ENCODE data around the gene PROSER3.
A peak's percentile ranks its signal among the peaks of the same experiment; 100 is the strongest.

The PROSER3 gene

GRCh38 chr19:35739275-35740107 lies 18.5 kb upstream of the PROSER3 start:
- no peak for DNase-seq

- no peak for DNase-seq
Measured at GRCh38 chr19:35740108-35740422, 17.9 kb upstream of the PROSER3 start.

- peak; percentile 93 for DNase-seq
Measured at GRCh38 chr19:35740423-35741202, 17.4 kb upstream of the PROSER3 start.

- DNase-seq, result no peak
Measured at GRCh38 chr19:35741203-35741515, 16.8 kb upstream of the PROSER3 start.

DNA sequence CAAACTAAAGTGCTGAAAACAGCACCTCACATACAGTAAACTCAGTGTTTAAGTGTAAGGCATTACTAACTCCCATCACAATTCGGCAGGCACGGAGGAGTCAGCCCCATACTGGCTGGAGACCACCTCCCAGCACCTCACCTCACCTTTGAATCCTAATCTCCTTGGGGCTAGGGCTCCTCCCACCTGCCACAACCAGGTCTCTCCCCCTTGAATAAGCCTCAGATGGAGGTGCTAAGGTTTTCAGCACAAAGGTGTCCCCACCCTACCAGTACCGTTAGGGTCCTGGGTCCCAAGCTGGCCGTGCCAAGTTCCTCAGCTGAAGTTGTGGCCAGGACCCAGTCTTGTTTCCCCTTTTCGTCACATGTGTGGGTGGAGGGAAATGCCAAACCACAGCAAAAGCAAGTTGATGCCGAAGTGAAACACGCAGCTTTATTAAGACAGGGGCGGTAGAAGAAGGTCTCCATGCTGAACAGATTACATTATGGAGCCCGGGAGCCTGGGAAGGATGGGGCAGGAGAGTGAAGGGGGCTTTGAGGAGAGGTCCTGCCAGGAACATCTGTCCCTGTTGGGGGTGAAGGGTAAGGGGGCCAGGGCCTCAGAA lies 15.8 kb upstream of the PROSER3 start, which contains the start of gene IGFLR1:
TSS of gene IGFLR1 (minus strand) at position 332 of the 604 bp plus-strand sequence. CDS start 1,272 bp downstream, outside the sequence.
- DNase-seq, result peak; percentile 56

DNA sequence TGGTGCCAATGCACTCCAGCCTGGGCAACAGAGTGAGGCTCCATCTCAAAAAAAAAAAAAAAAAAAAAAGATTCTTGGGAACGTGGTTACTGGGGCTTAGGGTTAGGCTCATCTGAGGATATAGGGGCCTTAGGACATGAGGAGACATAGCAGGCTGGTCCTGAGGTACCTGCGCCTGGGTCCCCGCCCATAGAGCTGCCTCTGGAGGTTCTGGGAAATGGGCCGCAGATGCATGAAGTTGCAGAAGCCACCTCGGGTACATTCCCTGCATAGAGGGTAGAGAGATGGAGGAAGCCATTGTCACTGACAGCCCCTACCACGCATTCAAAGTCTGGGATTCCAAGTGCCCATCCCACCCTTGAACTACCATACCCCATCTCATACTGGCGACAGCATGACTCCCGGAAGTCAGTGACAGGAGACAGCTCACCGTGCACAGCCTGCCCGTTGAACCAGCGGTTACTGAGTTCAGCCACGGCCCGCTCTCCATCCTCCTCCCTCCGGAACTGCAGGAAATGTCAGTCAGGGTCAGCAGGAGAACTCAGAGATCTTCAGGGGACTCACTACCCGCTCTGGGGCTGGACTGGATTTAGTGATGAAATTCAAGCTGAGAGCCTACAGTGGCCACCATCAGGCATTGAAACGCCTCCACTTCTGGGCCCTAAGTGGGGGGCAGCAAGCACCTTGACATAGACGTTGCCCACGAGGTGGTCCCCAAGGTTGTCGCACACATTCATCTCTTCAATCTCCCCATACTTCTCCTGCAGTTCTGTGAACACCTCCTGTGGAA lies 14.1 kb upstream of the PROSER3 start:
- DNase-seq, result no peak

DNA sequence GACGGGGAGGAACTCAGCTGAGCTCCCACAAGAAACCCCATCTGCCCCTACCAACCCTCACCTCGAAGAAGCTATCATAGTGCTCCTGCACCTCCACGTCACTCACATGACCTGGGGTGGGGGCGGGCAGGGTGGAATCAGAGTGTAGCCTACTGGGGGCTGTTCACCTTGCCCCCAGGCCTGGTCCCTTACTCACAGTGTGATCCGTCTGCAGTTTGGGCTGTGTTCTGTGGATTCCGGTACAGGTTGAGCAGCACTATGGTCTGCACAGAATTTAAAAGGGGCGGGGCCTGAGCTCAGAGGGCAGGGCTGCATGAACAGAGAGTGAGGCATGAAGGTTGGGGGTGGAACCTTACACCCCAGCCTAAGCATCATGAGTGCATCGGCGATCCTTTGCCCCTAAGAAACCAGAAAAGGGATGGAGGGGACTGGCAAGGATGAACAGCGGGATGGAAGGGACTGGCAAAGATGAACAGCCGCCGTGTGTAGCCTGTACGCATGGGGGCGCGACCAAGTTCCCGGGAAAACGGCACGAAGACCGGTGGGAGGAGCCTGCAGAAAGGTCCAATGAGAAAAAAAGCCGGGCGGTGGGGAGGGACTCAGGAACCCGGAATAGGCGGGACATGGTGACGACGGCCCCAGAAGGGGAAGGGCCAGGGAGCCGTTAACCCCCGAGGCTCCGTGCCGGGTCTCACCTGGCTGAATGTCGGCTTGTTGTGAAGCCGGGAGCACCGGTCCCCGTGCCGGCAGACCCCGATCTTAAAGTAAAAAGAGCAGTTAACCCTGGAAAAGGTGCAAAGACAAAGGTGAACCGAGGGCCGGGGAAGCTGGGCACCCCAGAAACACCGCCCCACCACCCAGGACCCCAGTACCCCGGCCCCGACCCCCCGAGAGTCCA lies 13.3 kb upstream of the PROSER3 start:
- peak; percentile 86 for DNase-seq

- DNase-seq, result peak; percentile 98
Measured at GRCh38 chr19:35745328-35746086, 12.5 kb upstream of the PROSER3 start, which contains the start of the genes PSENEN and U2AF1L4. TSS of gene PSENEN (plus strand) at chr19:35745651. CDS start at chr19:35745931, 280 bp downstream. TSS of gene U2AF1L4 (minus strand) at chr19:35745418. CDS start at chr19:35745391, 27 bp downstream.

- DNase-seq, result no peak
Measured at GRCh38 chr19:35746087-35746462, 11.9 kb upstream of the PROSER3 start.

GRCh38 chr19:35746531-35746930 lies 11.4 kb upstream of the PROSER3 start:
- DNase-seq, result no peak

GRCh38 chr19:35748106-35749020 lies 9.6 kb upstream of the PROSER3 start, which contains the start of gene LIN37:
TSS of gene LIN37 (plus strand) at chr19:35748576. CDS start at chr19:35748725, 149 bp downstream.
- peak; percentile 96 for DNase-seq

- DNase-seq, result no peak
Measured at GRCh38 chr19:35750167-35750566, 7.8 kb upstream of the PROSER3 start.

DNA sequence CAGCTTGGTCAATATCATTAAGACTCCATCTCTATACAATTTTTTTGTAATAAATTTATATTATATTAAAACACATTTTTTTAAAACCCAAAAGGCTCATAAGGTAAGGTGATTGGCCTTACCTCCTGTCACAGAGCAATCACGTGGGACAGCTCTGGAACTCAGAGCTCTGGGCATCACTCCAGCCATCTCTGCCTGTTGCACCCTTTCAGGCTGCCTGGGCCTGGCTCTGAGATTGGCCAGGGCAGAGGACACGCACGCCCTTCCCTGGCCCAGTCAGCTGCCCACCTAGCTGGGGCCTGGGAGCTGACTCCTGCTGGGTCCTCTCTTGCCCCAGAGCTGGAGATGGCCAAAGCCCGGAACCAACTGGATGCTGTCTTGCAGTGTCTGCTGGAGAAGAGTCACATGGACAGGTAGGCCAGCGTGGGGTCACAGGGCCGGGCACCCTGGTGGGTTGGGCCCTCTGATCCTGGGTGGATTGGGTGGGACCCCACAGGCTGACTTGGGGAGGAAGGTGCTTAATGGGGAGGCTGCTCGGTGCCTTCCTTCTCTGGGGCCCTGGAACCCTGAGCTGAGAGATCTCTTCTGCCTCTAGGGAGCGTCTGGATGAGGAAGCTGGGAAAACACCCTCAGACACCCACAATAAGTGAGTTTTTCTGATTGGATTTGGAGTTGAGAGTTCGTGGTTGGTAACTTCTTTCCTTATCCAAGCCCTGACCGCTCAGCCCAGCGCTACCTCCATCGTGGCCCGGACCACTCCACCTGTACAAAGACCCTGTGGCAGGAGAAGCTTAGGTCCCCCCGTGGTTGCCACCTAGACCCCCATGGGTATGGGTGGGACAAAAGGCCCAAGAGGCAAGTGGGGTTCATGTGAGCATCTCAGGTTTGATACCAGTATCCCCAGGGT lies 5.9 kb upstream of the PROSER3 start:
- no peak for DNase-seq

- no peak for DNase-seq
Measured at GRCh38 chr19:35752746-35753350, 5.1 kb upstream of the PROSER3 start.

DNA sequence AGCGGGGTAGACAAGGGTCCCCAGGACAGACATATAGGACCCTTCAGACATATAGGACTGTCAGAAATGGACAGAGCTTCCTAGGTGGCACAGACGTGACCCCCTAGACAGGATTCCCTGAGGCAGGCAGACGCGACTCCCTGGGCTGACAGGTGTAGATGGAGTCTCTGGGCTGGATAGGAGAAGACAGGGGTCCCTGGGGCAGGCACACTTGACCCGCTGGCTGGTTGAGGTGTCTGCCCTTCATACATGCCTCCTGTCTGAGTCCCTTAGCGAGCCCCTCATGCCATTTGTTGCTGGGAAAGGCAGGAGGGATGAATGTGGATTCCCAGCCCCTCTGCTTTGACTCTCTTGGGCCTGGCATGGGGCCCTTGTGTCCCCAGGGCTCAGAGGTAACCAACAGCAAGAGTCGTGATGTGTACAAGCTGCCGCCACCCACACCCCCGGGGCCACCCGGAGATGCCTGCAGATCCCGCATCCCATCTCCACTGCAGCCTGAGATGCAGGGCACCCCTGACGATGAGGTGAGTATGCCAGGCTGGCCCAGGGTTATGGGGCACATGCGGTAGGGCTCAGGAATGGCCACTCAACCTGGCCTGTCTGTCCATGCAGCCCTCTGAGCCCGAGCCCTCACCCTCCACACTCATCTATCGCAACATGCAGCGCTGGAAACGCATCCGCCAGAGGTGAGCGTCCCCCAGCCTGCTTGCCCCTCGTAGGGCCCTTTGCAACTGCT lies 4.2 kb upstream of the PROSER3 start:
- no peak for DNase-seq

DNA sequence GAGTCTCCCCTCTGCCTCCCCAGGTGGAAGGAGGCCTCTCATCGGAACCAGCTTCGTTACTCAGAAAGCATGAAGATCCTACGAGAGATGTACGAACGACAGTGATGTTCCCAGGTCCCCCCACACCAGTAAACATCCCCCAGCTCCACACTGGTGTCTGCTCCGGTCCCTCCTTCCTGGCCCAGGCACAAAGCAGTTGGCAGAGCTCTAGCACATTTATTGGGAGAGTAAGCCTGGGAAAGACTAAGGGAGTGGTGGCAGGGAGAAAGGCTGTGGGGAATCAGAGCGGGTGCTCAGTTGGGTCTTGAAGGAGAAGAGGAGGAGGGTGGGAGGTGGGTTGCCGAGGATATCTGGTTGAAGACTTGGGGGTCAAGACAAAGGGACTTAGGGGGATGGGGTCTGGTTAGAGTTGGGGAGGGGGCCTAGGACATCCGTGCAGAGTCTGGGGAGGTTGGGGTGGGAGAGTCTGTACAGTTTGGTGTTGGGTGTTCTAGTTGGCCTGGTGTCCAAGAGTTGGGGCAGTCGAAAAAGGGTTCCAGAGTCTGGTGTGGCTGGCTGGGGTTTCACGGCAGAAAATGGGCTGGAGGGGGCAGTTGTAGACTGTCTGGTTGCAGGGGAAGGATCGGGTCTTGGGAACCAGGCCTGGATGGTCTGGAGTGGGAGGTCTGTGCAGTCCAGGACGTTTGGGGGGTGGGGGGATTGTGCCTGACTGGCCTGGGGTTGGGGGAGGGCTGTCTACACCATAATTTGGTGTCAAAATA lies 3.4 kb upstream of the PROSER3 start:
- DNase-seq, result no peak

- no peak for DNase-seq
Measured at GRCh38 chr19:35755131-35755549, 2.8 kb upstream of the PROSER3 start.

Measured in GDM1 (cell line).